ENCODE data around the gene GALNT5.
A peak's percentile ranks its signal among the peaks of the same experiment; 100 is the strongest.
"Not testable (repeated sequence)": the region's sequence is repeated elsewhere in the genome, so short reads cannot be mapped to it uniquely, and the experiment has no call there.

GALNT5 gene

GRCh38 chr2:157334335-157334734 lies 76.8 kb downstream of the GALNT5 start:
- ATAC-seq (ENCODE audit: low read depth): no peak
- Mint-ChIP-seq H3K36me3 (no peaks in the 10 kb centered on the region), H3K9me3 (no peaks in the 10 kb centered on the region), H3K27ac (no peak overlapping the region), H3K4me3 (no peak overlapping the region), H3K4me1 (peaks cover 4% of the 10 kb centered on the region), H3K27me3 (no peaks in the 10 kb centered on the region)
- DNase-seq (ENCODE audit: low spot score in 2 of 2): no peak

- Mint-ChIP-seq H3K4me3 (no peak overlapping the region), H3K4me1 (peaks cover 4% of the 10 kb centered on the region), H3K27ac (no peak overlapping the region), H3K9me3 (no peaks in the 10 kb centered on the region), H3K36me3 (no peaks in the 10 kb centered on the region), H3K27me3 (no peaks in the 10 kb centered on the region)
- no peak for ATAC-seq (ENCODE audit: low read depth)
- DNase-seq (ENCODE audit: low spot score in 2 of 2): no peak
Observed at GRCh38 chr2:157334797-157335196, 77.3 kb downstream of the GALNT5 start.

GRCh38 chr2:157336137-157337010 lies 78.9 kb downstream of the GALNT5 start:
- H3K27me3 Mint-ChIP-seq: no peaks in the 10 kb centered on the region
- peak; percentile 58 for ATAC-seq (ENCODE audit: low read depth)
- peaks cover 4% of the 10 kb centered on the region for H3K4me1 Mint-ChIP-seq
- peaks cover 8% of the 10 kb centered on the region for H3K36me3 Mint-ChIP-seq
- no peaks in the 10 kb centered on the region for H3K9me3 Mint-ChIP-seq
- no peak overlapping the region for H3K27ac Mint-ChIP-seq
- peak; percentile 30 to 38 for DNase-seq (ENCODE audit: low spot score in 2 of 2)
- no peak overlapping the region for H3K4me3 Mint-ChIP-seq

GRCh38 chr2:157337978-157338377 lies 80.5 kb downstream of the GALNT5 start:
- H3K36me3 Mint-ChIP-seq: peaks cover 23% of the 10 kb centered on the region
- H3K9me3 Mint-ChIP-seq: peaks cover 11% of the 10 kb centered on the region
- peaks cover 4% of the 10 kb centered on the region for H3K4me1 Mint-ChIP-seq

GRCh38 chr2:157339965-157340655 lies 82.6 kb downstream of the GALNT5 start:
- Mint-ChIP-seq H3K4me1 (peaks cover 4% of the 10 kb centered on the region), H3K36me3 (peaks cover 39% of the 10 kb centered on the region), H3K27me3 (no peaks in the 10 kb centered on the region), H3K4me3 (no peak overlapping the region), H3K9me3 (peaks cover 24% of the 10 kb centered on the region), H3K27ac (no peak overlapping the region)
- DNase-seq (ENCODE audit: low spot score in 2 of 2) (no peak), ATAC-seq (ENCODE audit: low read depth) (no peak)

More at GRCh38 chr2:157337978-157338377, 80.5 kb downstream of the GALNT5 start:
- Mint-ChIP-seq H3K27me3 (no peaks in the 10 kb centered on the region), H3K4me3 (no peak overlapping the region), H3K27ac (no peak overlapping the region)
- ATAC-seq (ENCODE audit: low read depth) (no peak), DNase-seq (ENCODE audit: low spot score in 2 of 2) (no peak)

GRCh38 chr2:157341381-157341780 lies 83.9 kb downstream of the GALNT5 start:
- not testable (repeated sequence) for ATAC-seq (ENCODE audit: low read depth); H3K27me3 Mint-ChIP-seq; H3K4me1 Mint-ChIP-seq; H3K4me3 Mint-ChIP-seq; H3K27ac Mint-ChIP-seq; DNase-seq (ENCODE audit: low spot score in 2 of 2)
- Mint-ChIP-seq H3K9me3 (peaks cover 26% of the 10 kb centered on the region), H3K36me3 (peaks cover 43% of the 10 kb centered on the region)

GRCh38 chr2:157345647-157346389 lies 88.3 kb downstream of the GALNT5 start:
- peaks cover 26% of the 10 kb centered on the region for H3K9me3 Mint-ChIP-seq
- H3K27ac Mint-ChIP-seq: no peak overlapping the region
- no peak for ATAC-seq (ENCODE audit: low read depth)

GRCh38 chr2:157348291-157348921 lies 90.9 kb downstream of the GALNT5 start:
- H3K9me3 Mint-ChIP-seq: peaks cover 15% of the 10 kb centered on the region
- H3K36me3 Mint-ChIP-seq: peaks cover 21% of the 10 kb centered on the region
- H3K27ac Mint-ChIP-seq: no peak overlapping the region
- ATAC-seq (ENCODE audit: low read depth) (no peak), DNase-seq (ENCODE audit: low spot score in 2 of 2) (no peak)
- H3K4me1 Mint-ChIP-seq: no peaks in the 10 kb centered on the region
- H3K27me3 Mint-ChIP-seq: no peaks in the 10 kb centered on the region
- no peak overlapping the region for H3K4me3 Mint-ChIP-seq

More at GRCh38 chr2:157345647-157346389, 88.3 kb downstream of the GALNT5 start:
- Mint-ChIP-seq H3K4me3 (no peak overlapping the region), H3K4me1 (no peaks in the 10 kb centered on the region), H3K36me3 (peaks cover 40% of the 10 kb centered on the region), H3K27me3 (no peaks in the 10 kb centered on the region)
- DNase-seq (ENCODE audit: low spot score in 2 of 2): no peak

GRCh38 chr2:157349949-157350515 lies 92.5 kb downstream of the GALNT5 start:
- H3K27ac Mint-ChIP-seq: no peak overlapping the region
- no peak overlapping the region for H3K4me3 Mint-ChIP-seq
- ATAC-seq (ENCODE audit: low read depth) (no peak), DNase-seq (ENCODE audit: low spot score in 2 of 2) (no peak)
- H3K4me1 Mint-ChIP-seq: no peaks in the 10 kb centered on the region
- H3K9me3 Mint-ChIP-seq: peaks cover 3% of the 10 kb centered on the region
- H3K36me3 Mint-ChIP-seq: peaks cover 14% of the 10 kb centered on the region
- H3K27me3 Mint-ChIP-seq: no peaks in the 10 kb centered on the region

GRCh38 chr2:157355618-157356017 lies 98.1 kb downstream of the GALNT5 start:
- Mint-ChIP-seq H3K9me3 (no peaks in the 10 kb centered on the region), H3K27ac (peak overlapping the region; percentile 35), H3K36me3 (peaks cover 11% of the 10 kb centered on the region), H3K27me3 (no peaks in the 10 kb centered on the region), H3K4me3 (no peak overlapping the region), H3K4me1 (peaks cover 3% of the 10 kb centered on the region)
- ATAC-seq (ENCODE audit: low read depth) (no peak), DNase-seq (ENCODE audit: low spot score in 2 of 2) (no peak)

- H3K27ac Mint-ChIP-seq: no peak overlapping the region
- peaks cover 14% of the 10 kb centered on the region for H3K4me1 Mint-ChIP-seq
- peaks cover 11% of the 10 kb centered on the region for H3K9me3 Mint-ChIP-seq
- peaks cover 13% of the 10 kb centered on the region for H3K36me3 Mint-ChIP-seq
- no peak for DNase-seq (ENCODE audit: low spot score in 2 of 2)
- no peaks in the 10 kb centered on the region for H3K27me3 Mint-ChIP-seq
- ATAC-seq (ENCODE audit: low read depth): no peak
- H3K4me3 Mint-ChIP-seq: no peak overlapping the region
Observed at GRCh38 chr2:157359628-157360027, 102.1 kb downstream of the GALNT5 start.

- Mint-ChIP-seq H3K4me3 (no peak overlapping the region), H3K27me3 (no peaks in the 10 kb centered on the region), H3K9me3 (peaks cover 11% of the 10 kb centered on the region), H3K4me1 (peaks cover 16% of the 10 kb centered on the region), H3K27ac (no peak overlapping the region), H3K36me3 (peaks cover 16% of the 10 kb centered on the region)
- ATAC-seq (ENCODE audit: low read depth) (no peak), DNase-seq (ENCODE audit: low spot score in 2 of 2) (no peak)
Observed at GRCh38 chr2:157361526-157361925, 104.0 kb downstream of the GALNT5 start.

GRCh38 chr2:157362627-157363026 lies 105.1 kb downstream of the GALNT5 start:
- Mint-ChIP-seq H3K4me3 (no peak overlapping the region), H3K27ac (no peak overlapping the region), H3K4me1 (peaks cover 16% of the 10 kb centered on the region), H3K36me3 (peaks cover 16% of the 10 kb centered on the region), H3K9me3 (peaks cover 11% of the 10 kb centered on the region), H3K27me3 (no peaks in the 10 kb centered on the region)
- no peak for DNase-seq (ENCODE audit: low spot score in 2 of 2)
- no peak for ATAC-seq (ENCODE audit: low read depth)
